Panc1 (cell line): ENCODE data around the gene BFSP1. TPM values are rescaled to one million over a fixed set of nuclear protein-coding genes. Genes with fewer than 3 reads are reported as not detected.

Source experiments
- ATAC-seq: fragments of 200-7000 bp; cut with Tn5 transposase; 2 replicates; pipeline ENCODE4 v1.9.1; 2020; ENCODE audit warnings: mild to moderate bottlenecking, moderate library complexity
- BruUV-seq: library from RNA; stranded (reverse); fragments of 400-500 nt; replicated peaks from 2 replicates; lab custom pipeline; 2021; lab: Mats Ljungman, UMichigan
- CTCF ChIA-PET: fragments of 300-600 bp; sonication (Branson Sonifier 250); formaldehyde crosslinking; loops from one replicate; lab custom pipeline; 2022; ENCODE audit warnings: antibody characterized with exemption; lab: Charles Lee
- POLR2A ChIA-PET: fragments of 300-600 bp; sonication (Branson Sonifier 250); formaldehyde crosslinking; loops from one replicate; lab custom pipeline; 2022; ENCODE audit warnings: antibody characterized with exemption; lab: Charles Lee
- DNase-seq: peaks from one replicate; pipeline ENCODE4 v3.0.0-alpha.2; 2010; ENCODE audit warnings: low read depth, low spot score
- H3K27ac ChIP-seq: 2 replicates; pipeline ENCODE4 v1.5.1; 2011; ENCODE audit warnings: mild to moderate bottlenecking, low read length, inconsistent platforms
- H3K27me3 ChIP-seq: fragments of 200-500 bp; sonication (Bioruptor generic); 2 replicates; pipeline ENCODE4 v1.6.0; 2014; ENCODE audit warnings: low read length, inconsistent platforms; ENCODE audit not compliant: control insufficient read depth, insufficient read depth
- H3K36me3 ChIP-seq: fragments of 200-500 bp; sonication (Bioruptor generic); 2 replicates; pipeline ENCODE4 v1.5.1; 2014; ENCODE audit warnings: inconsistent platforms, mild to moderate bottlenecking, low read length, moderate library complexity; ENCODE audit not compliant: control insufficient read depth, insufficient read depth
- H3K4me1 ChIP-seq: 2 replicates; pipeline ENCODE4 v1.5.1; 2011; ENCODE audit warnings: inconsistent platforms, mild to moderate bottlenecking, low read length, moderate library complexity; ENCODE audit not compliant: control insufficient read depth, insufficient read depth
- H3K4me3 ChIP-seq, 2 experiments: 2 replicates each; pipeline ENCODE4 v1.5.1; 2011 to 2012; ENCODE audit warnings: low read depth in 2 of 2, low read length in 2 of 2, mild to moderate bottlenecking in 2 of 2, inconsistent platforms in 1 of 2, moderate library complexity in 1 of 2
- H3K9me3 ChIP-seq: fragments of 200-500 bp; sonication (Bioruptor generic); 2 replicates; pipeline ENCODE4 v1.5.1; 2014; ENCODE audit warnings: low read depth, mild to moderate bottlenecking, inconsistent platforms, low read length, moderate library complexity; ENCODE audit not compliant: control insufficient read depth, insufficient read depth
- POLR2AphosphoS5 ChIP-seq: IDR thresholded peaks from 2 replicates; pipeline ENCODE4 v1.6.1; 2012; ENCODE audit warnings: mild to moderate bottlenecking, low read depth, low read length, moderate library complexity
- SIN3A ChIP-seq: IDR thresholded peaks from 2 replicates; pipeline ENCODE4 v1.6.1; 2012; ENCODE audit warnings: low read depth, mild to moderate bottlenecking, low read length, moderate library complexity, borderline replicate concordance; ENCODE audit not compliant: insufficient read depth
- TCF7L2 ChIP-seq: IDR thresholded peaks from 2 replicates; pipeline ENCODE4 v1.6.1; 2011; ENCODE audit warnings: mild to moderate bottlenecking, low read depth, low read length, inconsistent platforms
- in situ Hi-C: cut with HindIII; loops from 2 replicates; pipeline ENCODE4 v1.10.0; 2016; ENCODE audit warnings: low sequenced_read_pairs, low pct_unique_long_range_greater_than_20kb
- intact Hi-C: fragments of 100-400 bp; cut with micrococcal nuclease; formaldehyde crosslinking; loops from one replicate; pipeline ENCODE4 v1.10.0; 2022; ENCODE audit not compliant: unreplicated experiment
- total RNA-seq: library from RNA; stranded (reverse); gene quantifications from one replicate; pipeline ENCODE4 v1.2.1, GENCODE V29; 2021; ENCODE audit not compliant: unreplicated experiment
- TF ChIP-seq, protein P1 (sequence below), 2 experiments: IDR thresholded peaks; 2 replicates each; pipeline ENCODE4 v1.6.1; 2011 to 2012; ENCODE audit warnings: low read depth in 2 of 2, control low read depth in 1 of 2, low read length in 1 of 2, mild to moderate bottlenecking in 1 of 2, moderate library complexity in 1 of 2; ENCODE audit not compliant: insufficient read depth in 1 of 2
- TF ChIP-seq, protein P2 (sequence below): fragments of 450-650 bp; IDR thresholded peaks from 2 replicates; pipeline ENCODE4 v1.5.1; 2017; ENCODE audit warnings: mild to moderate bottlenecking

Gene BFSP1
- total RNA-seq, 1 experiment from 2014 or later = 6.9 TPM

DNA sequence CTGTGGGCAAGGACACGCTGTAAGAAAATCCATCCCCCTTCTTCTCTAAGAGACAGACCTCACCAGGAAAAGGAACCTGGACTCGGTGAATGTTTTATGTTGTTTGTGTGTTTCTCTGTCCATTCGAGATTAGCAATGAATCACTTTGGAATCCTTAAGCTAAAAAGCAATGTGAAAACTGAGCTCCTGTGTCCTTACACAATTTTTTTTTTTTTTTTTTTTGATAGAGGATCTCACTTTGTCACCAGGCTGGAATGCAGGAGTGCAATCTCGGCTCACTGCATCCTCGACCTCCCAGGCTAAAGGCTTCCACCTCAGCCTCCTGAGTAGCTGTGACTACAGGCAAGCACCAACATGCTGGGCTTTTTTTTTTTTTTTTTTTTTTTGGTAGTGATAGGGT is 32.1 kb downstream of the BFSP1 start:
- intact Hi-C loops = no loop called here
- no peak overlapping the region for H3K27ac ChIP-seq
- no peaks in the 10 kb centered on the region for H3K9me3 ChIP-seq
- in situ Hi-C loops = no loop called here
- TF ChIP-seq, protein P1, sequence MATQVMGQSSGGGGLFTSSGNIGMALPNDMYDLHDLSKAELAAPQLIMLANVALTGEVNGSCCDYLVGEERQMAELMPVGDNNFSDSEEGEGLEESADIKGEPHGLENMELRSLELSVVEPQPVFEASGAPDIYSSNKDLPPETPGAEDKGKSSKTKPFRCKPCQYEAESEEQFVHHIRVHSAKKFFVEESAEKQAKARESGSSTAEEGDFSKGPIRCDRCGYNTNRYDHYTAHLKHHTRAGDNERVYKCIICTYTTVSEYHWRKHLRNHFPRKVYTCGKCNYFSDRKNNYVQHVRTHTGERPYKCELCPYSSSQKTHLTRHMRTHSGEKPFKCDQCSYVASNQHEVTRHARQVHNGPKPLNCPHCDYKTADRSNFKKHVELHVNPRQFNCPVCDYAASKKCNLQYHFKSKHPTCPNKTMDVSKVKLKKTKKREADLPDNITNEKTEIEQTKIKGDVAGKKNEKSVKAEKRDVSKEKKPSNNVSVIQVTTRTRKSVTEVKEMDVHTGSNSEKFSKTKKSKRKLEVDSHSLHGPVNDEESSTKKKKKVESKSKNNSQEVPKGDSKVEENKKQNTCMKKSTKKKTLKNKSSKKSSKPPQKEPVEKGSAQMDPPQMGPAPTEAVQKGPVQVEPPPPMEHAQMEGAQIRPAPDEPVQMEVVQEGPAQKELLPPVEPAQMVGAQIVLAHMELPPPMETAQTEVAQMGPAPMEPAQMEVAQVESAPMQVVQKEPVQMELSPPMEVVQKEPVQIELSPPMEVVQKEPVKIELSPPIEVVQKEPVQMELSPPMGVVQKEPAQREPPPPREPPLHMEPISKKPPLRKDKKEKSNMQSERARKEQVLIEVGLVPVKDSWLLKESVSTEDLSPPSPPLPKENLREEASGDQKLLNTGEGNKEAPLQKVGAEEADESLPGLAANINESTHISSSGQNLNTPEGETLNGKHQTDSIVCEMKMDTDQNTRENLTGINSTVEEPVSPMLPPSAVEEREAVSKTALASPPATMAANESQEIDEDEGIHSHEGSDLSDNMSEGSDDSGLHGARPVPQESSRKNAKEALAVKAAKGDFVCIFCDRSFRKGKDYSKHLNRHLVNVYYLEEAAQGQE (IDR thresholded peaks at IDR 0.05; ENCODE audit: insufficient read depth in 1 of 2, low read depth in 2 of 2, low read length in 1 of 2) = no peak
- TF ChIP-seq SIN3A = no peak
- TF ChIP-seq TCF7L2 = no peak
- TF ChIP-seq, protein P2, sequence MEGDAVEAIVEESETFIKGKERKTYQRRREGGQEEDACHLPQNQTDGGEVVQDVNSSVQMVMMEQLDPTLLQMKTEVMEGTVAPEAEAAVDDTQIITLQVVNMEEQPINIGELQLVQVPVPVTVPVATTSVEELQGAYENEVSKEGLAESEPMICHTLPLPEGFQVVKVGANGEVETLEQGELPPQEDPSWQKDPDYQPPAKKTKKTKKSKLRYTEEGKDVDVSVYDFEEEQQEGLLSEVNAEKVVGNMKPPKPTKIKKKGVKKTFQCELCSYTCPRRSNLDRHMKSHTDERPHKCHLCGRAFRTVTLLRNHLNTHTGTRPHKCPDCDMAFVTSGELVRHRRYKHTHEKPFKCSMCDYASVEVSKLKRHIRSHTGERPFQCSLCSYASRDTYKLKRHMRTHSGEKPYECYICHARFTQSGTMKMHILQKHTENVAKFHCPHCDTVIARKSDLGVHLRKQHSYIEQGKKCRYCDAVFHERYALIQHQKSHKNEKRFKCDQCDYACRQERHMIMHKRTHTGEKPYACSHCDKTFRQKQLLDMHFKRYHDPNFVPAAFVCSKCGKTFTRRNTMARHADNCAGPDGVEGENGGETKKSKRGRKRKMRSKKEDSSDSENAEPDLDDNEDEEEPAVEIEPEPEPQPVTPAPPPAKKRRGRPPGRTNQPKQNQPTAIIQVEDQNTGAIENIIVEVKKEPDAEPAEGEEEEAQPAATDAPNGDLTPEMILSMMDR = no peak
- no peak for TF ChIP-seq POLR2AphosphoS5
- H3K4me1 ChIP-seq = no peaks in the 10 kb centered on the region
- ChIA-PET POLR2A (interaction anchor here (0.6 kb wide), 2 partner anchors 34 to 41 kb away, joined by 4 to 7 read pairs; no protein-coding TSS in a partner anchor), CTCF (no interaction called here)
- no TSS peak for BruUV-seq
- no peak overlapping the region for H3K4me3 ChIP-seq
- no peaks in the 10 kb centered on the region for H3K36me3 ChIP-seq
- H3K27me3 ChIP-seq = no peaks in the 10 kb centered on the region
- ATAC-seq (no peak), DNase-seq (no peak)

DNA sequence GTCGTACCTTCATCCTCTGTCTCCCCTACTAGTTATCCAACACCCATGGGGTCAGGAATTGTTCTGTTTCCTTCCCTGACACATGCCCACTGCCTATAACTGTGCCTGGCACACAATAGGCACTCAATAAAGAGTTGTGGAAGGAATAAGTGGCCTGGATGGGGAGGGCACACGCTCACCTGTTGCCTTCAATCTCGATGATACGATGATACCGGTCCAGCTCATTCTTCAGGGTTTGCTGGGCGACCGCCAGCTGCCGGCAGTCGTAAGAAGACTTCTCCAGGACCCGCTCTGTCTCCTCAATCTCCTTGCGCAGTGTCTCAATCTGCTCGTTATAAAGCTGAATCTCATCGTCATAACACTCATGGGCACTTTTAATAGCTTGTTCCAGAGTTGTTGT is 32.5 kb downstream of the BFSP1 start:
- in situ Hi-C loops (no loop called here), intact Hi-C loops (no loop called here)
- no peak for ATAC-seq
- Histone ChIP-seq H3K27me3 (no peaks in the 10 kb centered on the region), H3K27ac (no peak overlapping the region), H3K9me3 (no peaks in the 10 kb centered on the region), H3K36me3 (no peaks in the 10 kb centered on the region), H3K4me3 (no peak overlapping the region), H3K4me1 (no peaks in the 10 kb centered on the region)
- no peak for DNase-seq
- TF ChIP-seq POLR2AphosphoS5 = no peak
- TF ChIP-seq TCF7L2 = no peak
- TF ChIP-seq, protein P1 (IDR thresholded peaks at IDR 0.05; ENCODE audit: insufficient read depth in 1 of 2, low read depth in 2 of 2, low read length in 1 of 2) = no peak
- no peak for TF ChIP-seq SIN3A
- TF ChIP-seq, protein P2 = no peak
- no TSS peak for BruUV-seq
- ChIA-PET CTCF (no interaction called here), POLR2A (interaction anchor here (0.6 kb wide), 2 partner anchors 35 to 41 kb away, joined by 4 to 7 read pairs; no protein-coding TSS in a partner anchor)
